GM19035 (cell line): ENCODE results near the gene SORCS1.

Experiments
- ATAC-seq: cut with Tn5 transposase; IDR thresholded peaks from one replicate; pipeline ENCODE4 v1.9.1; 2021; ENCODE audit not compliant: unreplicated experiment

The SORCS1 gene

DNA sequence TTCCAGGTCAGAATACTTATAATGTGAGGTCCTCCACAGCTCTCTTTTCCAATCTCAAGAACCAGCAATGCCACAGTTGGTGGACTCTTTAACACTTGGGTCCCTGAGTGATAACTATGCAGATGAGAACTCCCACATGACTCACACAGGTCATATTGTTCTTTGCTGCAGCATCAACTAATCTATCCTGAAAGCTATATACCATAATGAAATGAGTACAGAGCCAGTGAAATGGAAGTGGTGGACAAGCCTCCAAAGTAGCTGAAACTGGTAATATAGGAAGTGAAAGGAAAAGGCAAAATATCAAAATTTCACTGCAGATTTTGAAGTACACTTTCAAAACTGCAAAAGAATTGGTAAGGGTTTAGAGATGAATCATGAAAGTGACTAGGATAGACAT is 45.6 kb downstream of the SORCS1 start:
- no peak for ATAC-seq

DNA sequence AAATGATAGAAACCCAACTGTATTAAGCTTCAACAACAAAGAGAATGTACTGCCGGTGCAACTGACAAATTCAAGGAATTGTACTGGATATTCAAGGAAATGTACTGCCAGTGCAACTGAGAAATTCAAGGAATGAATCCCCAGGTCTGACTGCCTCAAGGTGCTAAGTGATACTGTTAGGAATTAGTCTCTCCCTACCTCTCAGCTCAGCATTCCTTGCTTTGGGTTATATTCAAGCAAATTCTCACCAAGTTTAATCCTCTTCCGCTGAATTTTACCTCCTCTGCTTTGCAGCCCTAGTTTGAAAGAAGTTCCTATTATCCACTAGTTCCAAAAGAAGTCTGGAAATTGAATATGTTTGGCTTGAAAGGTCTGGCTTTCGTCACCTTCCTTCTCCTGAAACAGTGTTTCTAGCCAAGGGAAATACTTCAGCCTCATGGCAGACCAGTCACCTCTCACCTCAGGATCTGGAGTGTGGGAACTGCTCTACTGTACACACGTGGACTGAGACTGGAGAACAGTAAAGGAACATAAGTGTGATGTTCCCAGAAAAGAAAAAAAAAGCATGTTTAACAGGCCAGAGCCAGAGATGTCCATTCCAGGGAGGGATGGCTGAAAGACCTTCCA is 60.4 kb downstream of the SORCS1 start:
- no peak for ATAC-seq

DNA sequence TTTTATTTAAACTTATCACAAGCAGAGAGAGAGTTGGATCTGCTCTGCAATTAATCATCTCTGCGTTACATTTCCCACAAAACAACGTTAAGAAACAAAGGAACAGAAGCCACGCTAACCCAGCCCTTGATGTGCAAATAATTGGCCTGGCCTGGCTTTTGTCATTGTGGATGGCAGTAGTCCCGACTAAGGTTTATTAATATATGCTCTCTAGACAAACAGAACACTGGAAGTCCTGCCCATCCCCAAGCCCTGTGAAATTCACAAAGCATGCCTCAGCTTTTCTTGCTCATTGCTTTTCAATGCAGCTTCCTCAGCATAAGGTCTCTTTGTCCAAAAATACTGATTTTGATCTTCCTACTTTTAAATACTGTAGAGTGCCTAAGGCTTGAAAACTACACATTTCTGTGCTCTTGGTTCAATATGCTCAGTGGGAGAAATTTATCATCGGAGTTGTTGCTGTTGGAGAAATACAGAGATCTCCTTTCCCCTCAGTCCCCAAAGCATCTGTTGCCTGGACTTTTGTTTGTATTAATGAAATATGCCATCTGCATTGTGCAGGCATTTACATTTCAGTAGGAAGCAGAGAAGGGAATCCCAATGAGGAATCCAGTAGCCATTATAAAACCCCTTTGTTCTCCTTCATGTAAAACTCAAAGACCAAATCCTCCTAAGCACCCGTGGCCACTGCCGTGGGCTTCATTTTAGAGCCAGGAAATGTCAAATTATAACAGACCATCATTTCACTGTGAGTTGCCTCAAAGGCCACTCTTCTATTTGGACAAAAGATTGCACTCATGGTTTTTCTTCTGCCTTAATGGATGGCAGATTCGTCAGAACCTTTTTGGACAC is 61.1 kb downstream of the SORCS1 start:
- ATAC-seq, result no peak

DNA sequence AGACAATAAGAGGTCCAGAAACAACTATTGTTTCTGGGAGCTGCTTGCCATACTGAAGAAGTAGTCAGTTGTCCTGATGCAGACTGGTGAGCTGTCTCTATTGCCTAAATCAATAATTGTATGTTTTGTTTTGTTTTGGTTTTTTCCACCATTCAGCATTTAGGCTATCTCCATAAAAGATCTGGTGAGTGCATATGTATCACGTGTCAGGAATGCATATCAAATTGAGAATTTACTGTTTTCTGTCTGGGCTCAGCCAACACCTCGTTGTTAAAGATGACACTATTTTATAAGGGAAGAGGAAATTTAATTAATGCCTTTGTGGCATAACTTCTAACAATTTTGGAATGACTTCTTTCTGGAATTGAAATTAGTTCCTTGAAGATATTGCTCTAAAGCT is 66.2 kb downstream of the SORCS1 start:
- no peak for ATAC-seq

DNA sequence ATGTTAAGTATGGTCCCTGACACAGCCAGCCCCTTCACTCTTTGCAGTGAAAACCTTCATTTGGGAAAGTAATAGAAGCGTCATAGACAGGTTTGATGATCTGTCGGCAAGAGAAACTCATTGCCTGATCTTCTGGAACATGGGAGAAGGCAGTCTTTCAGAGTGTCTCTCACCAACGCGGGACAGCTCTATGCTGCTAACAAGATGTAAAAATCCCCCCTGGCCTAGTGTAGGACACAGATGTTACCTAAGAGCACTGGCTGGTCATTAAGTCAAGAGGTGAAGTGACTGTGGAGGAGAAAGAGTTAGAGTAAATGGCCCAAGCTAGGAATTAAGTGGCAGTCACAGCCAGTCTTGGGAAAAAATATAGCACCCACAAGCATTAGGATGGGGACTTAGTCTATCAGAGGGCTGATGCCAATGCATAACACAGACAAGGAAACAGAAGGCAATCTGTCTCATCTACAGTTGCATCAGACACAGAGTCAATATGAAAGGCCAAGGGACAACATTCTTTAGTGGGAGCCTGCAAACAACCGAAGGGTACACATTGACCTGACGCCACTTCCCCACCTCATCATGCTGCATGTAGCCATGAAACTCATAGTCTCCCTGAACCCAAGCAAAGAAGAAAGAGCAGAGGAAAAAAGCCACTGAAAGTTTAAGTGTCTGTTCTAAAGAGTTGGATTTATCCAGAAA is 69.5 kb downstream of the SORCS1 start:
- ATAC-seq, result no peak

DNA sequence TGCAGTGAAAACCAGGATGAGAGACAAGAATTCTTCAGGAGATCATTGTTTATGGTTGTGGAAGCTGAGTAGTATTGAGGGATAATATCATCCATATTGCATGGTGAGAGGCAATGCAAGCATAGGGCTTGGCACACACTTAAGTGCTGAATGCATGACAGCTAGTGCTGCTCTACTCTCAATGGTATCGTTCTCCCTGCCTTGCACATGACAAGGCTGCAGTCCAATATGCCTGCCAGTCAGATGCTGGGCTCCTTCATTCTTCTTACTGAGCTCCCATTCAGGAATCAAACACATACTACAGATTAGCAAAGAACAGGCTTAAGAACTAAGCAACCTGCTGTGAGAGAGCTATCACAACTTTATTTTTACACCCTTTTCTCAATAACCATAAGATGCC is 72.2 kb downstream of the SORCS1 start:
- ATAC-seq, result no peak

DNA sequence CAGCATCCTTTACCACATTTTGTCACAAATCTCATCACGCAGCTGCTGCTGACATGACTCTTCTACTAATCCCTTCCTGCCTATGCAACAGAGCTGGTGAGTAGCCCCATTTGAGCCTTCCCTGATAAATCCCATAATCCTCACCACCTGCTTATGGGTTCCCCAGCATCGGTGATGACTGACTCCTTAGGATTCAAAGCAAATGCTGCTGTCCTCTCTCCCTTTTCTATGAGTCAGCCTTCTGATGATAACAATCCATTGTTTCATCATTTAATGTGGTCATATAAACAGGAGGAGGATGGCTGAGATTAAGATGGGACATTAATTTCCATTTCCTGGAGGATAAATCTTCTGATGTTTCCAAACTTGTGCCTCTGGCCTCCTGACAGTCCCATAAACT is 73.4 kb downstream of the SORCS1 start:
- no peak for ATAC-seq

DNA sequence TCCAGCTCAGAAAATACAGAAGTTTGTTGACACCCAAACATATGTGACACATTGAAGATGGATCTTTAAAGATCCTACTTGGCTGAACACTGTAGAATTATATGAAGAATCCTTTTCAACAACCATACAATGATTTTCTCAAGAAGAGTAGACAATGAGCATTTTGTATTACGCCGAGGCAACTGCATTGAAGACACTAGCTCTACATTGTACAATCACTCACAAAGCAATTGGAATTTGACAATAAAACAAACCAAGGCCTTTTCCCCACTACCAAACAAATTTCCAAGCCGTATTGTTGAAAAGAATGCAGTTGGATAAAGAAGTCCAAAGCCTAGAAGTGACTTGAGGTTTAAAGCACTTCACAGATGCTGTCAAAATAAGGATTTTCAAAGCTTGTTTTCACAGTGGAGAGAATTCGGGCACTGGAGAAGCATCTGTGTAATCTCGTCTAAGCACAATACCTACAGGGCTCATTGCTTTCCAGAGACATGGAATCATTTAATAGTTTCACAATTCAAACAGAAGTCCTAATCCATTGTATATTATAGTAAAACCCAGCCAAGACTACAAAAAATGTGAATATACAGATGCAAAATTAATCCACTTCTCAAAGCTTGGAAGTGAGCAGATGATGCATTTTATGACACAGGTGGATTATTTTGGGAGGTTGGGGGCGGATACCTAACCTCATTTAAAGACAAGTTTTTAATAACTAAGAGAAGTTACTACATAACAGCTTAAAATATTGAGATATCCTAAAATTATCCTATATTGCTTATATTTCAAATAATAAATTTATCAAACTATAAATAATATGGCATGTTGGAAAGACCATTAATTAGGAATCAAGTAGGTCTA is 78.6 kb downstream of the SORCS1 start:
- no peak for ATAC-seq

DNA sequence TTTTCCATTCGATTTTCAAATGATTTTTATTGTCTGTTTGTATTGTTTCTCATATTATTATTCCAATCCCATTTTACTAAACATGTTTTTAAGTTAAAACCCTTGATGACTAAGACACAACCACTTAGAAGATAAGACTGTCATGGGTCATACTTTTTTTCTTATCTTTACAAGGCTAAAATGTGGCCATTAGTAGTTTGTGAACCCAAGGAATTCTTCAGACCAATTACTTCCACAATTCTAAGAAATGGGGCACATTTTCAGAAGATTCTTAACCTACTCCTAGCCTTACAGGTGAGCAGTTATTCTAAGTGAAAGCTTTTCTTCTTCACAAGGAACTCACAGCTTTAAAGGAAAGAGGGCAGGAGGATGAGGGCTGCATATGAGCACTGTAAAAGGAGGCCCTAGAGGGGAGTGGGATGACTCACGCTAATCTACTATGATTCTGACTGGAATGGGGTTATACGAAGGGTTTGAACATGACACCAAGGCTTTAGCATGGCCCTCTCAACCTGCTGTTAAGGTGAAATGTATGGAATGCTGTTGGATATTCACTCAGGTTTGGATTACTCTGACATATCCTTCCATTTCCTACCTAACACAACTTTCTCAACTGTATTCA is 81.0 kb downstream of the SORCS1 start:
- no peak for ATAC-seq

DNA sequence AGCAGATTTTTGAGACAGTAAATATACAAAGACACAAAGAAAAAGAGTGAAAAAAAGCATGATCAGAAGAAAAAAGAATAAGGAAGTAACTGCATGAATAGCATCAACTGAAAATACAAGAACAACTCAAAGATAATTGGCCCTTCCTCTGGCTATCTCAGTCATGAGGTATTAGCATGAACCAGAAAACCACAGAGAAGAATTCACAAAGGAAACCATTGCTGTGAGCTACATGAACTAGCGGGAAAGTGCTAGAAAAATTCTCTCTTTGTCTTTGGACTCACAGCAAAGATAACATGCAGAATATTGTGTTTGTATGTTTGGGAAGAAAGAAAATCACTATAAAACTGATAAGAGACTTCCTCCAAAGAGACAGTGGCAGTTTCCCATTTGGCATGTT is 82.9 kb downstream of the SORCS1 start:
- ATAC-seq, result no peak

DNA sequence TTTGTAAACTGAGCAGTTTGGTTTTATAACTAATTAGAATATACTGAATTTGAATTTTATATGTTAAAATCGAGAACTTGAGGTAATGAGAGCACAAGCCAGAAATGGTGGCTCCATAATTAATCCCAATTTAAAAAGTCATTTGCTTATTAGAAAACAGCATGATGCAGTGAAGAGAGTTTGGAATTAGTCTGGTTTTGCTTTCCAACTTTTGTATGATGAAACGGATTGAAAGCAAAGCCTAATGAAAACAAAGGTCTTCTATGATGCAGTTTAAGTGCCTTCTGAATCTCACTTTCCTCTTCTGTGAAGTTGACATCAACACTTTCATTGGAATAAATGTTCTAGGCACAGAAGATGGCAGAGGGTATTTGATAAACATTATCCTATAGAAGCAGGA is 89.4 kb downstream of the SORCS1 start:
- ATAC-seq, result no peak

DNA sequence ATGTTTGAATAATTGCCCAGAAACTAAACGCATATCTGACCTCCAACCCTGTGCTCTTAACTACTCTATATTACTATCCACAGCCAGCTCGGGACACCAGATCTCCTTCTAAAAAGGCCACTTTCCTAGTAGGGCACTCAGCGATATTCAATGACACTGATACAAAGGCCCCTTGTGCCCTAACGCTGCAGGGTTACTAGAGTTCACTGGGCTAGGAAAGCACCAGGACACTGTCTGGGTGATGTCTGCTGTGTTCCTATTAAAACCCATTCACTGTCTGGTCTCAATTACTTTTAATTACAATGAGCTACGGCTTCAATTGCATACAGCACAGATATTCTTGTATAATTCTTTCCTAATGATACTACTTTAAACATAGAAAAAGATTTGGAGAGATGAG is 91.7 kb downstream of the SORCS1 start:
- no peak for ATAC-seq

DNA sequence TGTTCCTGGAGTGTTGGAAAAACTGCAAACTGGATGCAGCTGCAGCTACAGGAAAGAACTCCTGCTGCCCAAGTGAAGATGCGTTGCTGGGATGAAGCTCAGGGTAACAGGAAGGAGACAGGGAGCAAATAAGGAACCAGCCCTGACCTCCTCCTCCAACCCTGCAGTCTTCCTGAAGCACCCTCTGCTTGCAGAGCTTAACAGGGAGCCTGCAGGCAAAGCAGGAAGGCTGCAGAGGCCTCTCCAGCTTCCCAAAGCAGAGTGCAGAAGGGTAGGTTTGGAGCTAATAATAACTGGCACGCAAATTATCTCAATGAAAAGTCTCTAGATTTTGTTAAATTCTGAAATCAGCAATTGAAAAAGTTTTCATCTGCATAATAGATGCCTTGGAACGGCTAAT is 92.5 kb downstream of the SORCS1 start:
- no peak for ATAC-seq

DNA sequence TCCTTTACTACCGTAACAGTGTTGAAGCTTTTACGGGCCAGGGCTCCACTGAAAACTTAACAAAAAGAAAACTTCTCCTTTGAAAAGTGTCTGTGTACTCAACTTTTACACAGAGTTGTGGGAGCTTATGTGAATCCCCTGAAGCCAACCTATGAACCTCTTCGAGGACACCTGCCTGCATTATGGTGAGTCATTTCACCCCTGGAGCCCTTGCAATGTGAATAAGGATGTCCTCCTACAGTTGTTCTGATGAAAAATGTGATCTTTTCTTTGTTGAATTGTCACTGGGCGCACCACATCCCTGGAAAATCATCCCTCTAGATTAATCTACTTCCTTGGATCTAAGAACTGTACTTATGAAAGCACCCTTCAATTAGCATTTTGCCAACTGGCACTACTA is 93.2 kb downstream of the SORCS1 start:
- no peak for ATAC-seq

DNA sequence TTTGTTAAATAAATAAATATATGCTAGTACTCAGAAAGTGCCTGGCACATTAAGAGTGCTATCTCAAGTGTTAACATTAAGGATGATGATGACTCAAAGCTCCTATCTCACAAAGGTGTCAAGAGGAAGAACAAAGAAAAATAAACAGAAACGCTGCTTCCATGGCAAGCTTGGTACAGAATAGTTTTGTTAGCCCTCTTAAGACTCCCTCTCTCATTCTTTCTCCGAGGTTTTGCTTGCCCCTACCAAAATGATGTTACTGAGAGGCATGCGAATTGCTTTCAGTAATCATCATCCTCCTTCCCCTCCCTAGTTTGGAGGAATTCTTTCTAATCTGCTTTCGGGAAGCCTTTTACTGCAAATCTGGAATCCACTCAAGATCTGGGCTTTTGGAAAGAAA is 96.7 kb downstream of the SORCS1 start:
- ATAC-seq, result no peak

DNA sequence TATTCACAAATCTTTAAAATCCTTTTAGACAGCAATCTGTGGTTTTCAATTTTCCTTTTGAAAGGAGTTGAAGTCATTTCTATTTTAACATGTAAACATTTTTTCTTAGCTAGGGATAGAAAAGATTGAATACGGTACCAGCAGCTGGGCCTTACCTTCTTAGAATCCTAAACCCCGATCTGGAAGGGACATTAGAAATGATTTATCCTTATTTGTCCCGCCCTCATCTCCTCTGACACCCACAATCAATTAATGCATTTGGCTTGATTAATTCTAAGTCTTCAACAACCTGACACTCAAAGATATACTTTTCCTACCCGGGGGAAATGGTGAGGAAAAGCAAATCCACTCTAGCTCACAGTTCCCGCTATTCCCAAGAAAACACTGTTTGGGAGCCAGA is 100.4 kb downstream of the SORCS1 start:
- ATAC-seq, result no peak

DNA sequence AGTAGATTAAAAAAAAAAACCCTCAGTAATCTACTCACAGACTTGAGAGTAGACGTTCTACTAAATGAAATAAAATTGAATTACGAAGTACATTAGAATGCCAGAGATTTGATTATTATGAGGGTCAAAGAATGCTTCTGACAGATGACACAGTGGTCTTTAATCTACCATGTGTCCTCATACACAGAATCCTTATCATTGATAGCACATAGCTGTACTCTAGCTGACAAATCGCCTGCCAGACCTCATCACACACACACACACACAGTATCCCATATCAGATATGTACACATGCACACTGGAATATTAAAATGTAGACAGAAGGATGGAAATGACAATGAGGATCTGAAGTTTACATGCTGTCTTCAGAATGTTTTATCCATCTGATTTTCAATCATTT is 104.6 kb downstream of the SORCS1 start:
- no peak for ATAC-seq

DNA sequence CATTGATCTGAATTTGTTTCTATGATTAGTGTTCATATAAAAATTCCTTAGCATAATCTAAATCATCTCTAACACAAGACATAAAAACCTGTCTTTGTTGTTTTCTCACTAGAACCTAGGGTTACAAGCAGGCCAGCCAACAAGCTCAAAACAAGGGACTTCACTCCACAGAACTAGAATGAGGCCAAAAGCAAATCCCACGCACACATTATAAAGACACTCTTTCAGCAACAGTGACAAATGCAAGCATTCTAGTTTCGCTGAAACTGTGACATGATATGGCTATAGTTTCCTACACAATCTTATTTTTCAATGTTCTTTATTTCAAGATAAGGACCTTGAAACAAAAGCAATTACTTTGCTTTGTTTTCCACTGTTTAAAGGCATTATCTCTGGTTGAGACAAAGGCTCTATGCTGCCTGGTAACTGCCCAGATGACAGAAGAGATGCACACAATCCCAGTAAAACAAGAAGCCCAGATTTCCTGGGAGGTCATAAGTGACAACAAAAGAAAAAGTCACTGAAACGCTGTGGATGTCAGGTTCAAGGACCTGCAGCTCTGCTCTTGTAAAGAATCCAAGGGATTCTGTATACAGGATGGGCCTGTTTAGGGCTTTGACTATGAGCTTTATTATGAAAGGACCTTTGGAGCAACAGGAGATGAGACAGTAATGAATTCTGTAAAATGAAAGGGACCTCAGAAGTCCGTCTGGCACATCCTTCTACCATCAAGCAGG is 105.3 kb downstream of the SORCS1 start:
- no peak for ATAC-seq

DNA sequence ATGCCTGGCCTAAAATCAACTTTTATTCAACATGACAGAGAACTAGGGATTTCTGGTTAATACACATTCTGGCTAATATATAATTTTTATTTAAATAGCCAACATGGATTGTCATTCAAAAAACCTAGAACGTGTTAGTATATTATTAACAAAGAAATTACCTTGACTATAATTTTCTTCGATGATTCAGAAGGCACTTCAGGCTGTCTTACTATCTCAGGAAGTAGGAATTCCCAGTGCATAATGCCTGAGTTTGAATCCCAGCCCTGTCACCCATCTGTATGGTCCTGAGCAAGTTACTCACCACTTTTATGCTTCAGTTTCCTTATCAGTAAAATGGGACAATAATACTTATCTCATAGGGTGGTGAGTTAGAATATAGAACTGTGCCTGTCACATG is 106.2 kb downstream of the SORCS1 start:
- ATAC-seq, result no peak

DNA sequence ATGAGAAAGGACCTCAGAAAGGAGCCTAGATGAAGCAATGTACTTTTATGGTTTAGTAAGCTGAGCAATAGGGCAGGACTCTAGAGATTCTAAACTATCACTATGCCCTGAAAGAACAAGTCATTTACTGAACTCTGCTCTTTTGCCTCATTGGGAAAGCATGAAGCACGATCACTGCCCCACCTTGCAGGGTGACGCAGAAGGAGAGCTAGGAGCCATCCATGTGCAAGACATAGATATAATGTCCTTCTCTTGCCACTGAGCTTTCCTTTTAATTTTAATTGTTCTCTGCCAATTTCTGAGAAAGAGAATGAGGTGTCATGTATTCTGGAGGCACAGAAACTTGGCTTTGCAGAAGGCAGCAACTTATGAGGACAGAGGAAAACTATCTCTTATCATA is 108.3 kb downstream of the SORCS1 start:
- no peak for ATAC-seq
